GM12878 (cell line): ENCODE results near the gene DZIP1L.
A peak's percentile ranks its signal among the peaks of the same experiment; 100 is the strongest.

Source experiments
- TF ChIP-seq, protein P1 (sequence below): fragments of 450-650 bp; IDR thresholded peaks from 2 replicates; pipeline ENCODE4 v1.6.1; 2016; ENCODE audit warnings: mild to moderate bottlenecking
- TF ChIP-seq, protein P2 (sequence below): fragments of 450-650 bp; IDR thresholded peaks from 2 replicates; pipeline ENCODE4 v1.6.1; 2017; ENCODE audit warnings: mild to moderate bottlenecking
- TF ChIP-seq, protein P3 (sequence below), 3 experiments: IDR thresholded peaks in 2 of 3; conservative IDR thresholded peaks in 1 of 3; 2 replicates each; pipeline ENCODE4 v1.5.1; 2011; ENCODE audit warnings: low read depth in 3 of 3, low read length in 3 of 3, mild to moderate bottlenecking in 3 of 3, control low read depth in 2 of 3, moderate library complexity in 2 of 3, inconsistent platforms in 1 of 3, mixed read lengths in 1 of 3; ENCODE audit not compliant: control insufficient read depth in 2 of 3, insufficient read depth in 1 of 3; ENCODE audit errors: extremely low read depth in 1 of 3
- TF ChIP-seq, protein P4 (sequence below): IDR thresholded peaks from 2 replicates; pipeline ENCODE4 v1.6.1; 2012; ENCODE audit warnings: low read depth, low read length, improper control_type of control experiment

DNA sequence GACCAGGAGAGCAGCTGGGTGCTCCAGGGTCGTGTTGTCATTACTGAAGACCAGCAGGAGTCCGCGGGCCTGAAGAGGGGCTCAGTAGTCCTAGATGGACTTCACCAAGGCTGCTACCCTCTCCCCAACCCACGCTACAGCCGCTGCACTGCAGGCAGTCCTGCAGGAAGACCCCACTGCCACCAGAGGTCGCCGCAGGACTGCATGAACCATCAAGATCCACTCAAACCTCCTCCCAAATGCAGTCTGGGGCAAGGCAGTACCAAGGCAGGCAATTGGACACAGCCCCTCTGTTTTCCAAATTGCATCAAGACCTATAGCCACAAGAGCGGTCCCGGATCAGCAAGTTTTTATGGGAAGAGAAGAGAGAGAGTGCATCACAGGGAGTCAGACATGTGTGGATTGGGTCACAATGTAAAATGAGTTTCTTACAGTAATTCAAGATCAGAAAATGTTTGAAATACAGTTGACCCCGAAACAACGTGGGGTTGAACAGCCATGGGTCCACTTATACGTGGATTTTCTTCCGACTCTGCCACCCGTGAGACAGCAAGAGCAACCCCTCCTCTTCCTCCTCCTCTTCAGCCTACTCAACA lies 46.7 kb downstream of the DZIP1L start:
- TF ChIP-seq, protein P1, sequence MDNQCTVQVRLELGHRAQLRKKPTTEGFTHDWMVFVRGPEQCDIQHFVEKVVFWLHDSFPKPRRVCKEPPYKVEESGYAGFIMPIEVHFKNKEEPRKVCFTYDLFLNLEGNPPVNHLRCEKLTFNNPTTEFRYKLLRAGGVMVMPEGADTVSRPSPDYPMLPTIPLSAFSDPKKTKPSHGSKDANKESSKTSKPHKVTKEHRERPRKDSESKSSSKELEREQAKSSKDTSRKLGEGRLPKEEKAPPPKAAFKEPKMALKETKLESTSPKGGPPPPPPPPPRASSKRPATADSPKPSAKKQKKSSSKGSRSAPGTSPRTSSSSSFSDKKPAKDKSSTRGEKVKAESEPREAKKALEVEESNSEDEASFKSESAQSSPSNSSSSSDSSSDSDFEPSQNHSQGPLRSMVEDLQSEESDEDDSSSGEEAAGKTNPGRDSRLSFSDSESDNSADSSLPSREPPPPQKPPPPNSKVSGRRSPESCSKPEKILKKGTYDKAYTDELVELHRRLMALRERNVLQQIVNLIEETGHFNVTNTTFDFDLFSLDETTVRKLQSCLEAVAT = no peak
- TF ChIP-seq, protein P2, sequence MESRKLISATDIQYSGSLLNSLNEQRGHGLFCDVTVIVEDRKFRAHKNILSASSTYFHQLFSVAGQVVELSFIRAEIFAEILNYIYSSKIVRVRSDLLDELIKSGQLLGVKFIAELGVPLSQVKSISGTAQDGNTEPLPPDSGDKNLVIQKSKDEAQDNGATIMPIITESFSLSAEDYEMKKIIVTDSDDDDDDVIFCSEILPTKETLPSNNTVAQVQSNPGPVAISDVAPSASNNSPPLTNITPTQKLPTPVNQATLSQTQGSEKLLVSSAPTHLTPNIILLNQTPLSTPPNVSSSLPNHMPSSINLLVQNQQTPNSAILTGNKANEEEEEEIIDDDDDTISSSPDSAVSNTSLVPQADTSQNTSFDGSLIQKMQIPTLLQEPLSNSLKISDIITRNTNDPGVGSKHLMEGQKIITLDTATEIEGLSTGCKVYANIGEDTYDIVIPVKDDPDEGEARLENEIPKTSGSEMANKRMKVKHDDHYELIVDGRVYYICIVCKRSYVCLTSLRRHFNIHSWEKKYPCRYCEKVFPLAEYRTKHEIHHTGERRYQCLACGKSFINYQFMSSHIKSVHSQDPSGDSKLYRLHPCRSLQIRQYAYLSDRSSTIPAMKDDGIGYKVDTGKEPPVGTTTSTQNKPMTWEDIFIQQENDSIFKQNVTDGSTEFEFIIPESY = no peak
- TF ChIP-seq, protein P3, sequence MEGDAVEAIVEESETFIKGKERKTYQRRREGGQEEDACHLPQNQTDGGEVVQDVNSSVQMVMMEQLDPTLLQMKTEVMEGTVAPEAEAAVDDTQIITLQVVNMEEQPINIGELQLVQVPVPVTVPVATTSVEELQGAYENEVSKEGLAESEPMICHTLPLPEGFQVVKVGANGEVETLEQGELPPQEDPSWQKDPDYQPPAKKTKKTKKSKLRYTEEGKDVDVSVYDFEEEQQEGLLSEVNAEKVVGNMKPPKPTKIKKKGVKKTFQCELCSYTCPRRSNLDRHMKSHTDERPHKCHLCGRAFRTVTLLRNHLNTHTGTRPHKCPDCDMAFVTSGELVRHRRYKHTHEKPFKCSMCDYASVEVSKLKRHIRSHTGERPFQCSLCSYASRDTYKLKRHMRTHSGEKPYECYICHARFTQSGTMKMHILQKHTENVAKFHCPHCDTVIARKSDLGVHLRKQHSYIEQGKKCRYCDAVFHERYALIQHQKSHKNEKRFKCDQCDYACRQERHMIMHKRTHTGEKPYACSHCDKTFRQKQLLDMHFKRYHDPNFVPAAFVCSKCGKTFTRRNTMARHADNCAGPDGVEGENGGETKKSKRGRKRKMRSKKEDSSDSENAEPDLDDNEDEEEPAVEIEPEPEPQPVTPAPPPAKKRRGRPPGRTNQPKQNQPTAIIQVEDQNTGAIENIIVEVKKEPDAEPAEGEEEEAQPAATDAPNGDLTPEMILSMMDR (IDR thresholded peaks at IDR 0.05 in 2 of 3, conservative IDR thresholded peaks at IDR 0.05 in 1 of 3; ENCODE audit: control insufficient read depth in 2 of 3, extremely low read depth in 1 of 3, insufficient read depth in 1 of 3, low read depth in 3 of 3, low read length in 3 of 3) = peak; percentile 94 to 99 (median 98)
- TF ChIP-seq, protein P4, sequence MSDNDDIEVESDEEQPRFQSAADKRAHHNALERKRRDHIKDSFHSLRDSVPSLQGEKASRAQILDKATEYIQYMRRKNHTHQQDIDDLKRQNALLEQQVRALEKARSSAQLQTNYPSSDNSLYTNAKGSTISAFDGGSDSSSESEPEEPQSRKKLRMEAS = no peak
